Sigmoid colon (tissue), 7 donors: ENCODE data around the gene MAPK8IP3. TPM values are rescaled to one million over a fixed set of nuclear protein-coding genes. Genes with fewer than 3 reads are reported as not detected.

ENCODE experiments used
- DNase-seq: peaks from one replicate; pipeline ENCODE4 v3.0.0-alpha.2; 2019
- H3K27ac ChIP-seq, 4 donors: fragments of 200-600 bp; sonication (generic); one replicate each; pipeline ENCODE4 v1.5.1; 2016 to 2019; ENCODE audit warnings: mild to moderate bottlenecking in 1 of 4
- H3K27me3 ChIP-seq, 3 donors: fragments of 200-600 bp; sonication (generic); one replicate each; pipeline ENCODE4 v1.5.1; 2019; ENCODE audit warnings: mild to moderate bottlenecking in 1 of 3
- H3K36me3 ChIP-seq, 4 donors: fragments of 200-600 bp; sonication (generic); one replicate each; pipeline ENCODE4 v1.5.1; 2016 to 2019
- H3K4me1 ChIP-seq, 4 donors: fragments of 200-600 bp; sonication (generic); one replicate each; pipeline ENCODE4 v1.5.1; 2017 to 2019
- H3K4me3 ChIP-seq, 4 donors: fragments of 200-600 bp; sonication (generic); one replicate each; pipeline ENCODE4 v1.5.1; 2017 to 2019; ENCODE audit warnings: mild to moderate bottlenecking in 2 of 4, moderate library complexity in 1 of 4
- H3K9me3 ChIP-seq, 4 donors: fragments of 200-600 bp in 3 of 4; sonication (generic) in 3 of 4; one replicate each; pipeline versions ENCODE4 v1.5.1 to v1.6.1; 2013 to 2019
- EP300 ChIP-seq, 4 donors: sonication (generic); formaldehyde crosslinking; IDR thresholded peaks; one replicate each; pipeline ENCODE4 v1.6.1; 2017; ENCODE audit warnings: antibody characterized with exemption in 4 of 4
- POLR2A ChIP-seq, 2 donors: fragments of 450-650 bp; IDR thresholded peaks; one replicate each; pipeline ENCODE4 v1.6.1; 2016; ENCODE audit warnings: antibody characterized with exemption in 2 of 2, mild to moderate bottlenecking in 2 of 2, moderate library complexity in 2 of 2
- POLR2AphosphoS5 ChIP-seq, 4 donors: sonication (generic); formaldehyde crosslinking; IDR thresholded peaks; one replicate each; pipeline ENCODE4 v1.6.1; 2017; ENCODE audit warnings: antibody characterized with exemption in 4 of 4
- WGBS, 2 donors: extraction: QIAGEN DNeasy Blood & Tissue Kit; methylation state at CpG; one replicate each; pipeline ENCODE4 v1.1.7; 2013; 5-methylcytosine and 5-hydroxymethylcytosine counted together
- intact Hi-C: fragments of 100-400 bp; cut with DNase I; formaldehyde crosslinking; loops from one replicate; pipeline ENCODE4 v1.15.1; 2023
- polyA plus RNA-seq, 3 donors: library from polyadenylated mRNA; stranded (reverse); fragments of 200-250 nt; gene quantifications; one replicate each; pipeline ENCODE4 v1.2.3, GENCODE V29; 2013
- total RNA-seq, 4 donors: library from RNA; depleted of rRNA; stranded (reverse); fragments of >200 nt; gene quantifications; one replicate each; pipeline ENCODE4 v1.1.0, GENCODE V29; 2016
- TF ChIP-seq, protein P1 (sequence below), 4 experiments: fragments of 450-650 bp in 3 of 4; fragments of 200-600 bp in 1 of 4; IDR thresholded peaks; one replicate each; pipeline ENCODE4 v1.5.1; 2016 to 2019; ENCODE audit warnings: antibody characterized with exemption in 4 of 4, mild to moderate bottlenecking in 3 of 4, moderate library complexity in 2 of 4
- donor health status: healthy with polysubstance abuse.
- donor health status: Bipolar disorder and iron deficiency.
- donor health status: healthy.

MAPK8IP3 gene
- total and polyA plus RNA-seq, 7 donors: 3.6 to 80.9 (median 22.4) TPM

GRCh38 chr16:1810536-1810935 is 104.5 kb downstream of the MAPK8IP3 start:
- intact Hi-C loops: no loop called here
- Histone ChIP-seq H3K9me3 (no peaks in the 10 kb centered on the region), H3K4me3 (no peak overlapping the region), H3K36me3 (peaks cover 17 to 67% (median 24%) of the 10 kb centered on the region in 4 donors), H3K27ac (no peak overlapping the region), H3K27me3 (no peaks in the 10 kb centered on the region), H3K4me1 (peaks cover 0 to 6% (median 0%) of the 10 kb centered on the region in 4 donors)
- TF ChIP-seq, protein P1, sequence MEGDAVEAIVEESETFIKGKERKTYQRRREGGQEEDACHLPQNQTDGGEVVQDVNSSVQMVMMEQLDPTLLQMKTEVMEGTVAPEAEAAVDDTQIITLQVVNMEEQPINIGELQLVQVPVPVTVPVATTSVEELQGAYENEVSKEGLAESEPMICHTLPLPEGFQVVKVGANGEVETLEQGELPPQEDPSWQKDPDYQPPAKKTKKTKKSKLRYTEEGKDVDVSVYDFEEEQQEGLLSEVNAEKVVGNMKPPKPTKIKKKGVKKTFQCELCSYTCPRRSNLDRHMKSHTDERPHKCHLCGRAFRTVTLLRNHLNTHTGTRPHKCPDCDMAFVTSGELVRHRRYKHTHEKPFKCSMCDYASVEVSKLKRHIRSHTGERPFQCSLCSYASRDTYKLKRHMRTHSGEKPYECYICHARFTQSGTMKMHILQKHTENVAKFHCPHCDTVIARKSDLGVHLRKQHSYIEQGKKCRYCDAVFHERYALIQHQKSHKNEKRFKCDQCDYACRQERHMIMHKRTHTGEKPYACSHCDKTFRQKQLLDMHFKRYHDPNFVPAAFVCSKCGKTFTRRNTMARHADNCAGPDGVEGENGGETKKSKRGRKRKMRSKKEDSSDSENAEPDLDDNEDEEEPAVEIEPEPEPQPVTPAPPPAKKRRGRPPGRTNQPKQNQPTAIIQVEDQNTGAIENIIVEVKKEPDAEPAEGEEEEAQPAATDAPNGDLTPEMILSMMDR (IDR thresholded peaks at IDR 0.05): no peak
- TF ChIP-seq POLR2A (IDR thresholded peaks at IDR 0.05) (no peak), POLR2AphosphoS5 (IDR thresholded peaks at IDR 0.05) (no peak), EP300 (IDR thresholded peaks at IDR 0.05) (no peak)
- WGBS, 2 donors: 96 to 97% methylated on average over 16 of the region's 16 CpGs
- peak; percentile 60 for DNase-seq

GRCh38 chr16:1812732-1813163 is 106.8 kb downstream of the MAPK8IP3 start:
- Histone ChIP-seq H3K9me3 (no peaks in the 10 kb centered on the region), H3K27me3 (no peaks in the 10 kb centered on the region), H3K4me1 (peaks cover 0 to 6% (median 0%) of the 10 kb centered on the region in 4 donors), H3K27ac (no peak overlapping the region), H3K36me3 (peaks cover 26 to 77% (median 34%) of the 10 kb centered on the region in 4 donors), H3K4me3 (no peak overlapping the region)
- 8 to 30% methylated on average over 17 of the region's 17 CpGs for WGBS, 2 donors
- DNase-seq: peak; percentile 78
- TF ChIP-seq POLR2AphosphoS5 (IDR thresholded peaks at IDR 0.05): peak in 2 of 4 donors; percentile 32 to 42
- no peak for TF ChIP-seq POLR2A (IDR thresholded peaks at IDR 0.05)
- no peak for TF ChIP-seq EP300 (IDR thresholded peaks at IDR 0.05)
- TF ChIP-seq, protein P1 (IDR thresholded peaks at IDR 0.05): peak in 2 of 4 experiments; percentile 23 to 29
- intact Hi-C loops: no loop called here

DNA sequence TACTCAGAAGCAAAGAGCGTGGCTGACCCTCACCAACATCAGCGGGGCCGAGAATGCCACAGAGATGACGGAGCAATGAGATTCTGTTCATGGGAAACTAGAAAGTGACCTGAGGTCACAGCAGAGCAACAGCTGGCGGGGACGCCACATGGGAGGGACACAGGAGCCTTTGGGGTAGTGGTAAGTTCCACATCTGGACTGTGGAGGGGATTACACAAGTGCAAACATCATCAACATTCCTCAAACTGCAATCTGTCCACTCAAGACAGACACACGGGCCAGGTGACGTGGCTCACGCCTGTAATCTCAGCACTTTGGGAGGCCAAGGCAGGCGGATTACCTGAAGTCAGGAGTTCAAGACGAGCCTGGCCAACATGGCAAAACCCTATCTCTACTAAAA is 109.5 kb downstream of the MAPK8IP3 start:
- WGBS, 2 donors: 89 to 92% methylated on average over 11 of the region's 11 CpGs
- H3K9me3 ChIP-seq: no peaks in the 10 kb centered on the region
- H3K4me3 ChIP-seq: no peak overlapping the region
- TF ChIP-seq EP300 (IDR thresholded peaks at IDR 0.05) (no peak), POLR2A (IDR thresholded peaks at IDR 0.05) (no peak), POLR2AphosphoS5 (IDR thresholded peaks at IDR 0.05) (no peak)
- TF ChIP-seq, protein P1 (IDR thresholded peaks at IDR 0.05): no peak
- H3K27ac ChIP-seq: no peak overlapping the region
- no peak for DNase-seq
- peaks cover 25 to 78% (median 32%) of the 10 kb centered on the region in 4 donors for H3K36me3 ChIP-seq
- no peaks in the 10 kb centered on the region for H3K27me3 ChIP-seq
- H3K4me1 ChIP-seq: peaks cover 0 to 6% (median 0%) of the 10 kb centered on the region in 4 donors
- intact Hi-C loops: no loop called here

DNA sequence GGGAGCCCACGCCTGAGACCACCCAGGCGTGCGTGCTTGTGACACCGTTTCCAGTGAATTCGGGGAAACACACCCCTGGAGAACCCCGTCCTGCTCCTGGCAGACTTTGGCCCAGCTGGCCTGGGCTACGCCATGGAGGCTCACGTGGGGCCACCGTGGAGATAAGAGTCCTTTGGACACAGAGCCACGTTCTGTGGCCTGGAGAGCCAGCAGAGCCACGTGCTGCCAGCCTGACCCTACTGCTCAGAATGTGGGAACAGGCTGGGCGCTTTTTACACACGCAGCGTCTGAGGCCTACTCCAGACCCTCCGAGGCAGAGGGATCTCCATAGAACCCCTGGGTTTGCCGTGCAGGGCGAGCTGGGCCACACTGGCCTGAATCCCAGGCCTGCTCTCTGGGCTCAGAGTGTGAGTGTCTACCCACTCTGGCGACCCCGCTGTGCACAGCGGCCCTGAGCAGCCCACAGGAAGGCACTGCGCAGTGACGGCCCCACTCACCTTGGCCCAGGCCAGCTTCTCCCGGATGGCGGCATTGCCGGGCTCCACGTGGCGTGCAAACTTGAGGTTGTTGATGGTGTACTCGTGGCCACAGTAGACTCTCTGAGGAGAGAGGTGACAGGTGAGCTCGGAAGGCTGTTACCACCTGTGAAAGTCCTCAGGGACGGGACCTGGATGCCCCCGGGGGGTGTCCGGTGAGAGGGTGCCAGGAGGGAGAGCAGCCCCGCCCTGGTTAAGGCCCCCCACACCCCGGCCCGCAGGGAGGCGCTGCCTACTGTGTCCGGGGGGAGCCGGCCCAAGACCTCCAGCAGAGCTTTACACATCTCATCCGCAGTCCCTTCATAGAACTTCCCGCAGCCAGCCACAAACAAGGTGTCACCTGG is 110.6 kb downstream of the MAPK8IP3 start:
- 95 to 96% methylated on average over 40 of the region's 40 CpGs for WGBS, 2 donors
- Histone ChIP-seq H3K9me3 (no peaks in the 10 kb centered on the region), H3K4me3 (no peak overlapping the region), H3K27me3 (no peaks in the 10 kb centered on the region), H3K4me1 (peaks cover 0 to 6% (median 0%) of the 10 kb centered on the region in 4 donors), H3K27ac (no peak overlapping the region), H3K36me3 (peaks cover 32 to 84% (median 41%) of the 10 kb centered on the region in 4 donors)
- DNase-seq: no peak
- TF ChIP-seq EP300 (IDR thresholded peaks at IDR 0.05) (no peak), POLR2AphosphoS5 (IDR thresholded peaks at IDR 0.05) (no peak), POLR2A (IDR thresholded peaks at IDR 0.05) (no peak)
- TF ChIP-seq, protein P1 (IDR thresholded peaks at IDR 0.05): no peak
- intact Hi-C loops: no loop called here
